GM21367 (cell line): ENCODE data around the gene RYR3.
"Not testable (repeated sequence)": the region's sequence is repeated elsewhere in the genome, so short reads cannot be mapped to it uniquely, and the experiment has no call there.

ENCODE experiments used
- ATAC-seq: cut with Tn5 transposase; IDR thresholded peaks from one replicate; pipeline ENCODE4 v1.9.1; 2021; ENCODE audit not compliant: unreplicated experiment

Gene RYR3

GRCh38 chr15:33565094-33565493 is 254.3 kb downstream of the RYR3 start:
- ATAC-seq: no peak

GRCh38 chr15:33567652-33568051 is 256.9 kb downstream of the RYR3 start:
- no peak for ATAC-seq

DNA sequence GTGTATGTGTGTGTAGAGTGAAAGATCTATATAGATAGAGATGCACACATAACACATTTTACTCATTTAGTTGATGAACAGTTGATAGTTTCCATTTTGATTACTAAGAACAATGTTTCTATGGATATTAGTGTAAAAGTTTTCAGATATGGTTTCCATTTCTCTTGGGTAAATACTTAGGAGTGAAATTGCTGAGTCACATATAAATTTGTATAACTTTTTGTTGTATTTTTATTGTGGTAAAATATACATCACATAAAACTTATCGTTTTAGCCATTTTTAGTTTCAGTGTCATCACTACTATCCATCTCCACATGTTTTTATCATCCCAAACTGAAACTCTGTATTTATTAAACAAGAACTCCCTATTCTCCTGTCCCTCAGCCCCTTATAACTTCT is 258.3 kb downstream of the RYR3 start:
- ATAC-seq: no peak

DNA sequence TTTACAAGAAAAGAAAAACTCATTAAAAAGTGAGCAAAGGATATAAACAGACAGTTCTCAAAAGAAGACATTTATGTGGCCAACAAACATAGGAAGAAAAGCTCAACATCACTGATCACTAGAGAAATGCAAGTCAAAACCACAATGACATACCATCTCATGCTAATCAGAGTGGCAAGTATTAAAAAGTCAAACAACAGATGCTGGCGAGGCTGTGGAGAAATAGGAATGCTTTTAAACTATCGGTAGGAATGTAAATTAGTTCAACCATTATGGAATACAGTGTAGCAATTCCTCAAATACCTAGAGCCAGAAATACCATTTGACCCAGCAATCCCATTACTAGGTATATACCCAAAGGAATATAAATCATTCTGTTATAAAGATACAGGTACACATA is 267.1 kb downstream of the RYR3 start:
- not testable (repeated sequence) for ATAC-seq

- ATAC-seq: no peak
These were observed 269.8 kb downstream of the RYR3 start for GRCh38 chr15:33580526-33580925.

- ATAC-seq: no peak
These were observed 270.3 kb downstream of the RYR3 start for GRCh38 chr15:33581032-33581431.

DNA sequence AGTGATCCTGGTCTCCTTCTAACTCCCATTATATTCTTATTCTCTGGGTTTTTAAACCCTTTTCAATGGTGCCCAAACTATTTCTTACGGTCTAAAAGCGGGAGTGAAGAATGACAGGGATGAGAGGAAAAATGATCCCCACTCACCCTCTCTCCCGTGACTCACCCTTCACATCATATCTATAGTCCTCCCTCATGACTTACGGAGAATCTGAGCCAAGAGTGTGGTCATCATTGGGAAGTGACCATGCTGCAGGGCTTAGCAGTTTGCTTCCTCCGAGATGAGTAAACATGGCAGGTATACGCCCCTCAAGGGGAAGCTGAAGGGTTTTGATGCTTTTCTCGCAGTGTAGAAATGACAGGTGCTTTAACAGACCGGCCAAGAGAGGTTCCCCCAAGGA is 274.0 kb downstream of the RYR3 start:
- no peak for ATAC-seq

- ATAC-seq: no peak
These were observed 276.3 kb downstream of the RYR3 start for GRCh38 chr15:33586786-33587697.

DNA sequence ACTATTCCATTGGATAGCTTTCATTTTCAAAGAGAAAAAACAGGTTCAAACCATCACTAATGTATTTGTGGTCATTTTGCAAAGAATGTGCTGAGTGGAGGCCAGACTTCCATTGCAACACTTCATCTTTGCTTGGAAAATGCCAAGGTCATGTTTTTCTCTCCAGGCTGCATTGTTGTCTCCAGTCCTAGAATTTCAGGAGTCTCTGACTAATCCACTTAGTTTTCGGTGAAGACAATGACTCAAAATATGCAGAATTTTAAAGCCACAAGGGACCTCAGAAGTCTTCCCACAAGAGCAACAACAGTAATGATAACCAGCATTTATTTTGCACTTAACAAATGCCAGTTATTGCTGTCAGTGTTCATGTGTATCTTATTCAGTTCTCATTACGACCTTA is 277.0 kb downstream of the RYR3 start:
- ATAC-seq: no peak

DNA sequence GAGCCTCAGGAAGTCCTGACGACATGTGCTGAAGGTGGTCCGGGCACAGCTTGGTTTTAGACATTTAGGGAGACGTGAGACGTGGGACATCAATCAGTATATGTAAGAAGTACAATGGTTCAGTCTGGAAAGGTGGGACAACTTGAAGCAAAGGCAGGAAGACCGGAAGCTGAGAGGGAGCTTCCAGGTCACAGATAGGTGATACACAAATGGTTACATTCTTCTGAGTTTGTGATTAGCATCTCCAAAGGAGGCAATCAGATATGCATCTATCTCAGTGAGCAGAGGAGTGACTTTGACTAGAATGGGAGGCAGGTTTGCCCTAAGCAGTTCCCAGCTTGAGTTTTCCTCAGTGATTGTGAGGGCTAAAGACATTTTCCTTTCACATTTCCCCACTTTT is 282.1 kb downstream of the RYR3 start:
- no peak for ATAC-seq

- not testable (repeated sequence) for ATAC-seq
These were observed 287.6 kb downstream of the RYR3 start for GRCh38 chr15:33598382-33598781.

DNA sequence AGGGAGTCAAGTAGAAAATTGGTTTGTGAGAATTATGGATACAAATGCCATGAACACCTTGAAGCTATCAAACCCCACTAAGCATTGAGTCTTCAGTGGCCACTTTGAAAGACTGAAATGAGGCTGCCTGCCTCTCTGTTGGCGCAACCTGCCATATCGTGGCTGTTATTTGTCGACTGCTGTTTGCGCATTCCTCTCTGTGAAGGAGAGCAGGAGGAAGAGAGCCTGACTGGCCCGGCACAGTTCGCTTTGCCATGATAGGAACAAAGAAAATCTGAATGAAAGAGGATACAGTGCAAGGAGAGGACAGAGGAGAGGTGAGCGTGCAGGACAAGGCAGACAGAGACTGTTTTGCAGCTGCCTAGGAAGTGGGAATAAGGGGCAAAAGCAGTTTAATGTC is 289.4 kb downstream of the RYR3 start:
- ATAC-seq: no peak

GRCh38 chr15:33601461-33601860 is 290.7 kb downstream of the RYR3 start:
- no peak for ATAC-seq

DNA sequence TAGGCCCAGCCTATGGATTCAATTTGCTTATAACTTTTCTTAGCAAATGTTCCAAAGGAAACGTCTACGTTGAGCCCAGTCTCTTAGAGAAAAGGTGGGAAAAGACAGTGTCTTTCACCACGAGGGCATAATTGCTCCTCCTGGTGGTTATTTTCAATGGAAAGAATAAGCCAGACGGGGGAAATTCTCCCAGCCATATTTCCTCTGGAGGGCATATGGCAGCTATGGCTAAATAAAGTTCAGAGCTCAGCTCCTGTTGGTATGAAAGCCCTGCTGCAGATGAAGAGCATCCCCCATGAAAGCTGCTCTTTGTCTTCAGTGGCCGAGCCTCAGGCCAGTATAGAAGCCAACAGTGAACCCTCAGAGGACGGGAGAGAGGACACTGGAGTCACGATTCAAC is 297.9 kb downstream of the RYR3 start:
- ATAC-seq: no peak

GRCh38 chr15:33612721-33613304 is 302.0 kb downstream of the RYR3 start:
- no peak for ATAC-seq

GRCh38 chr15:33616475-33616874 is 305.7 kb downstream of the RYR3 start:
- ATAC-seq: no peak

DNA sequence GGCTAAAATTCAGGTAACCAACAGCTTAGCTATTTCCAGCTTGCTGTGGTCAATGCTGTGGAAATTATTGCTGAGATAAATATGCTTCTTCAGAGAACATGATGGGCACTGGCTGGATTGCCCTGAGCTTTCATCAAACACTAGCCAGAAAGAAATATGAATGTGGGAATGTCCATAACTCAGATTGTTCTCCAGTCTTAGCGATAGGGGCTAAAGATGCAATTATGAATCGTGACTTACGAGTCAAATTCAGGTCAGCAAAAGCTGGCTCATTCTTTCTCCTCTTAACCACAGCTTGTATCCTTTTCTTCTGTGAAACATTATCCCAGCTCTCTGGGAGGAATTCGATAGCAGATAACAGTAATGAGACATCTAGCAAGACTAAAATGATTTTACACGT is 307.6 kb downstream of the RYR3 start:
- no peak for ATAC-seq

GRCh38 chr15:33621141-33621540 is 310.4 kb downstream of the RYR3 start:
- no peak for ATAC-seq

GRCh38 chr15:33623010-33623409 is 312.2 kb downstream of the RYR3 start:
- no peak for ATAC-seq

DNA sequence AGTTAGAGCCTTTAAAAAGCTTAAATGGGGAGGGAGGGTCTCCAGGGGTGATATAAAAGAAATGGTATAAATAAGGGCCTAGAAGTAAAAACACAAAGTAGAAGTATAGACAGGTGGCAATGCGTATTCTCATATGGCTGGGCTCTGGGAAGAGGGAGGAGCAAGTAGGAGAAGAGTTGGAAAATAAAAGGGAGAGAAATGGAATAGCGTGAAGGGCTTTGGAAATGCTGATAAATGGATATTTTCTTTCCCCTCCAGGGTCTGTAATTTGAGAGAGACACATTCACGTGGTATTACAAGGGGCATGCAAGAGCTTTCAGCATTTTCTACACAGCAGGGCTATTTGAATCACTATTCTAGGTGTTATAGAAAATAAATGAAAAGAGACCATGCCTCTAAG is 313.7 kb downstream of the RYR3 start:
- ATAC-seq: no peak

- no peak for ATAC-seq
These were observed 318.9 kb downstream of the RYR3 start for GRCh38 chr15:33629647-33630046.

DNA sequence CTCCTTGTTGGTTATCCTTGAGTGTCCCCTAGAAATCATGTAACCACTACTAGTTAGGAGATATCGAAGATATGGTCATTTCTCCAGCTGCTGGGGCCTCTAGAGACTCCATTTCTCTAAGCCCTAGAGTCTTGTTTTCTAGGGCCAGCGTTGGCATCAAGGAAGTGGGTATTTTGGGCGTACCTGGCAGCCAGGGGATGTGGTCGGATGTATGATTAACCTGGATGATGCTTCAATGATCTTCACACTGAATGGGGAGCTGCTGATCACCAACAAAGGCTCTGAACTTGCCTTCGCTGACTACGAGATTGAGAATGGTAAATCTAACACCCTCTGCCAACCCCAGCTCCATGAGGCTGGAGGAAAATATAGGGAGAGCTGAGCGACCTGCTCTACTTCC is 325.5 kb downstream of the RYR3 start:
- ATAC-seq: no peak

GRCh38 chr15:33636958-33637357 is 326.2 kb downstream of the RYR3 start:
- ATAC-seq: no peak
